Vagina (tissue), 2 donors: ENCODE measurements around the gene RALGPS2.

Experiments
- CTCF ChIP-seq, 3 experiments: fragments of 450-650 bp in 2 of 3; fragments of 200-600 bp in 1 of 3; sonication (generic) in 1 of 3; IDR thresholded peaks; one replicate each; pipeline ENCODE4 v1.5.1; 2017 to 2019; ENCODE audit warnings: antibody characterized with exemption in 3 of 3, mild to moderate bottlenecking in 2 of 3, moderate library complexity in 2 of 3
- POLR2A ChIP-seq, 2 donors: fragments of 450-650 bp; IDR thresholded peaks; one replicate each; pipeline ENCODE4 v1.6.1; 2017; ENCODE audit warnings: antibody characterized with exemption in 2 of 2, mild to moderate bottlenecking in 2 of 2, moderate library complexity in 2 of 2

- no peak for TF ChIP-seq CTCF (IDR thresholded peaks at IDR 0.05)
- no peak for TF ChIP-seq POLR2A (IDR thresholded peaks at IDR 0.05)
These were observed 41.8 kb upstream of the RALGPS2 start for GRCh38 chr1:178683291-178683690.
